ENCODE results near the gene CACNA1B. TPM values are rescaled to one million over a fixed set of nuclear protein-coding genes. Genes with fewer than 3 reads are reported as not detected.

Gene CACNA1B
- polyA plus RNA-seq, 2 of the 4 experiments (the other 2 are of a cell fraction): 0.03 to 0.06 TPM

- no peak for FAIRE-seq
- POLR2A ChIA-PET: no interaction called here
- H3K4me1 ChIP-seq: no peaks in the 10 kb centered on the region
- DNase-seq (ENCODE audit: low read depth in 1 of 2, low spot score in 1 of 2): no peak
- no peak overlapping the region for H3K4me3 ChIP-seq
- no peaks in the 10 kb centered on the region for H3K9me3 ChIP-seq
- H3K27ac ChIP-seq: no peak overlapping the region
- no peak overlapping the region for H3K4me2 ChIP-seq
- WGBS (ENCODE audit: missing lambda C conversion rate): 95% methylated on average over 27 of the region's 28 CpGs
- TF ChIP-seq HOXA7 (CRISPR knock-in tag; IDR thresholded peaks at IDR 0.05): no peak
- TF ChIP-seq POLR2A (IDR thresholded peaks at IDR 0.05; ENCODE audit: low read length): no peak
- no peak for TF ChIP-seq HMGXB4 (CRISPR knock-in tag; IDR thresholded peaks at IDR 0.05; ENCODE audit: borderline replicate concordance)
- TF ChIP-seq BHLHE40 (IDR thresholded peaks at IDR 0.05; ENCODE audit: low read depth, low read length): no peak
- TF ChIP-seq MAZ (IDR thresholded peaks at IDR 0.05; ENCODE audit: borderline replicate concordance, low read depth, low read length): no peak
- peak in 1 of 2 experiments; percentile 61; a peak in 2 of 4 replicates for TF ChIP-seq CEBPB (IDR thresholded peaks at IDR 0.05)
- CTCF ChIA-PET: no interaction called here
- no peak; a peak in 1 of 6 replicates for ATAC-seq
Observed at GRCh38 chr9:137836151-137836830, 41.3 kb upstream of the CACNA1B start.

GRCh38 chr9:137836831-137837241 lies 40.7 kb upstream of the CACNA1B start:
- POLR2A ChIA-PET: no interaction called here
- 73% methylated on average over 12 of the region's 12 CpGs for WGBS (ENCODE audit: missing lambda C conversion rate)

GRCh38 chr9:137837345-137838278 lies 40.0 kb upstream of the CACNA1B start:
- Histone ChIP-seq H3K4me3 (no peak overlapping the region), H3K4me1 (no peaks in the 10 kb centered on the region), H3K9me3 (no peaks in the 10 kb centered on the region), H3K4me2 (no peak overlapping the region), H3K27ac (no peak overlapping the region)
- CTCF ChIA-PET: no interaction called here
- no peak for FAIRE-seq
- WGBS (ENCODE audit: missing lambda C conversion rate): 87% methylated on average over 17 of the region's 20 CpGs
- DNase-seq (ENCODE audit: low read depth in 1 of 2, low spot score in 1 of 2): no peak
- POLR2A ChIA-PET: no interaction called here
- peak in 1 of 2 experiments; percentile 34; a peak in 3 of 6 replicates for ATAC-seq
- TF ChIP-seq HMGXB4 (CRISPR knock-in tag; IDR thresholded peaks at IDR 0.05; ENCODE audit: borderline replicate concordance) (no peak), SMC3 (IDR thresholded peaks at IDR 0.05) (no peak), ZC3H11A (IDR thresholded peaks at IDR 0.05) (no peak), ELK1 (IDR thresholded peaks at IDR 0.05; ENCODE audit: low read depth, low read length) (no peak), FOSL2 (IDR thresholded peaks at IDR 0.05) (no peak), FOSL2 (CRISPR knock-in tag; IDR thresholded peaks at IDR 0.05) (no peak), HES2 (IDR thresholded peaks at IDR 0.05) (no peak), CTCF (IDR thresholded peaks at IDR 0.05) (no peak), REST (IDR thresholded peaks at IDR 0.05) (no peak), TFCP2L1 (CRISPR knock-in tag; IDR thresholded peaks at IDR 0.05) (no peak)

More at GRCh38 chr9:137836831-137837241, 40.7 kb upstream of the CACNA1B start:
- Histone ChIP-seq H3K4me1 (no peaks in the 10 kb centered on the region), H3K4me2 (no peak overlapping the region), H3K4me3 (no peak overlapping the region), H3K9me3 (no peaks in the 10 kb centered on the region), H3K27ac (no peak overlapping the region)
- ATAC-seq (peak; percentile 45 to 49; a peak in 3 of 6 replicates), FAIRE-seq (no peak), DNase-seq (ENCODE audit: low read depth in 1 of 2, low spot score in 1 of 2) (no peak)
- CTCF ChIA-PET: no interaction called here
- no peak for TF ChIP-seq HOXA7 (CRISPR knock-in tag; IDR thresholded peaks at IDR 0.05)
- no peak for TF ChIP-seq FOSB (CRISPR knock-in tag; IDR thresholded peaks at IDR 0.05)
- no peak for TF ChIP-seq E2F6 (IDR thresholded peaks at IDR 0.05; ENCODE audit: borderline replicate concordance, low read depth)
- peak in 1 of 2 experiments; percentile 88; a peak in 1 of 4 replicates for TF ChIP-seq CEBPB (IDR thresholded peaks at IDR 0.05)
- no peak for TF ChIP-seq NPAS2 (CRISPR knock-in tag; IDR thresholded peaks at IDR 0.05; ENCODE audit: borderline replicate concordance)
